SK-N-SH (cell line): ENCODE results near the gene GRM8. TPM values are rescaled to one million over a fixed set of nuclear protein-coding genes. Genes with fewer than 3 reads are reported as not detected.

Experiments used
- CTCF ChIA-PET: fragments of 300-600, 350-600 bp; formaldehyde crosslinking; extraction: SDS; loops from one replicate; lab custom pipeline; 2021; lab: Yijun Ruan, JAX
- POLR2A ChIA-PET: fragments of 350-600 bp; sonication (Branson Sonifier 250); formaldehyde crosslinking; extraction: SDS; loops from one replicate; lab custom pipeline; 2020; ENCODE audit warnings: antibody characterized with exemption, inconsistent platforms; lab: Yijun Ruan, JAX
- DNase-seq: peaks from one replicate; pipeline ENCODE4 v3.0.0; 2012
- H2AFZ ChIP-seq: fragments of 200-600 bp; sonication (generic); 2 replicates; pipeline ENCODE4 v1.8.1; 2016; ENCODE audit warnings: antibody characterized with exemption, mild to moderate bottlenecking, low read depth
- H3F3A ChIP-seq: fragments of 200-600 bp; sonication (generic); replicated peaks from 2 replicates; pipeline ENCODE3; 2016; ENCODE audit warnings: antibody characterized with exemption, mild to moderate bottlenecking; ENCODE audit not compliant: insufficient read depth
- H3K27ac ChIP-seq, 2 experiments: fragments of 200-500 bp in 1 of 2; fragments of 200-600 bp in 1 of 2; sonication (Bioruptor generic) in 1 of 2; sonication (generic), shearing (Covaris generic) in 1 of 2; 2 replicates each; pipeline versions ENCODE4 v1.5.1 to v1.6.1; 2014 to 2016; ENCODE audit warnings: low read depth in 2 of 2, inconsistent platforms in 1 of 2, low read length in 1 of 2, mild to moderate bottlenecking in 1 of 2, mixed read lengths in 1 of 2
- H3K27me3 ChIP-seq: fragments of 200-600 bp; sonication (generic), shearing (Covaris generic); 2 replicates; pipeline ENCODE4 v1.6.1; 2016; ENCODE audit warnings: mixed run types; ENCODE audit not compliant: insufficient read depth
- H3K36me3 ChIP-seq, 2 experiments: fragments of 200-500 bp in 1 of 2; fragments of 200-600 bp in 1 of 2; sonication (Bioruptor generic) in 1 of 2; sonication (generic) in 1 of 2; replicated peaks in 1 of 2; 2 replicates each; pipeline versions ENCODE3 to v1.5.1; 2014 to 2016; ENCODE audit warnings: low read length in 1 of 2, mild to moderate bottlenecking in 1 of 2; ENCODE audit not compliant: insufficient read depth in 2 of 2, control insufficient read depth in 1 of 2
- H3K4me1 ChIP-seq, 2 experiments: fragments of 200-500 bp in 1 of 2; fragments of 200-600 bp in 1 of 2; sonication (Bioruptor generic) in 1 of 2; sonication (generic), shearing (Covaris generic) in 1 of 2; 2 replicates each; pipeline versions ENCODE4 v1.5.1 to v1.6.1; 2014 to 2016; ENCODE audit warnings: low read depth in 1 of 2, low read length in 1 of 2, mixed run types in 1 of 2; ENCODE audit not compliant: insufficient read depth in 2 of 2, control insufficient read depth in 1 of 2
- H3K4me2 ChIP-seq: fragments of 200-600 bp; sonication (generic), shearing (Covaris generic); 2 replicates; pipeline ENCODE4 v1.6.1; 2017; ENCODE audit warnings: mixed run types
- H3K4me3 ChIP-seq, 2 experiments: fragments of 200-500 bp in 1 of 2; fragments of 200-600 bp in 1 of 2; sonication (Bioruptor generic) in 1 of 2; sonication (generic), shearing (Covaris generic) in 1 of 2; 2 replicates each; pipeline versions ENCODE4 v1.5.1 to v1.8.1; 2014 to 2016; ENCODE audit warnings: low read depth in 2 of 2, inconsistent platforms in 1 of 2, low read length in 1 of 2, mild to moderate bottlenecking in 1 of 2, mixed read lengths in 1 of 2, moderate library complexity in 1 of 2
- H3K79me2 ChIP-seq: fragments of 200-600 bp; sonication (generic); 2 replicates; pipeline ENCODE4 v1.8.1; 2017; ENCODE audit warnings: mild to moderate bottlenecking; ENCODE audit not compliant: insufficient read depth
- H3K9ac ChIP-seq: fragments of 200-600 bp; sonication (generic); 2 replicates; pipeline ENCODE4 v1.6.1; 2017; ENCODE audit warnings: mixed run types
- H3K9me2 ChIP-seq: fragments of 200-600 bp; sonication (generic); 2 replicates; pipeline ENCODE4 v1.6.1; 2017; ENCODE audit warnings: mixed run types
- H3K9me3 ChIP-seq: fragments of 200-600 bp; sonication (generic); 2 replicates; pipeline ENCODE4 v1.6.1; 2017; ENCODE audit warnings: mixed run types, mild to moderate bottlenecking, moderate library complexity
- H4K20me1 ChIP-seq: fragments of 200-600 bp; sonication (generic); 2 replicates; pipeline ENCODE4 v1.6.1; 2017; ENCODE audit warnings: mild to moderate bottlenecking, mixed run types; ENCODE audit not compliant: insufficient read depth
- CHD2 ChIP-seq: fragments of 150-350 bp; IDR thresholded peaks from 2 replicates; pipeline ENCODE4 v1.6.1; 2018; ENCODE audit warnings: low read length; ENCODE audit not compliant: partially characterized antibody
- ELF1 ChIP-seq: IDR thresholded peaks from 2 replicates; pipeline ENCODE4 v1.4.0; 2012
- EZH2phosphoT487 ChIP-seq: fragments of 200-600 bp; sonication (generic); IDR thresholded peaks from 2 replicates; pipeline ENCODE4 v1.6.1; 2017; ENCODE audit warnings: low read depth, mixed run types, mild to moderate bottlenecking, antibody characterized with exemption, moderate library complexity, borderline replicate concordance
- FOXJ3 ChIP-seq: sonication (generic); formaldehyde crosslinking; IDR thresholded peaks from 2 replicates; pipeline ENCODE4 v1.5.1; 2020; ENCODE audit warnings: mild to moderate bottlenecking, missing genetic modification reagents
- FOXM1 ChIP-seq: IDR thresholded peaks from 2 replicates; pipeline ENCODE4 v1.4.0; 2012; ENCODE audit warnings: low read depth, mild to moderate bottlenecking
- GATA2 ChIP-seq: sonication (generic); formaldehyde crosslinking; IDR thresholded peaks from 2 replicates; pipeline ENCODE4 v1.5.0; 2020; ENCODE audit warnings: mild to moderate bottlenecking, missing genetic modification reagents
- IRF3 ChIP-seq: fragments of 150-350 bp; IDR thresholded peaks from 2 replicates; pipeline ENCODE4 v1.6.1; 2016; ENCODE audit warnings: mild to moderate bottlenecking, low read depth, low read length
- MEF2A ChIP-seq: IDR thresholded peaks from 2 replicates; pipeline ENCODE4 v1.4.0; 2012; ENCODE audit warnings: low read depth, borderline replicate concordance
- NFIC ChIP-seq: IDR thresholded peaks from 2 replicates; pipeline ENCODE4 v1.4.0; 2012; ENCODE audit warnings: borderline replicate concordance
- PBX3 ChIP-seq: IDR thresholded peaks from 2 replicates; pipeline ENCODE4; 2012
- REST ChIP-seq: IDR thresholded peaks from 2 replicates; pipeline ENCODE4 v1.6.1; 2012; ENCODE audit warnings: mild to moderate bottlenecking, low read depth, low read length, moderate library complexity
- RFX5 ChIP-seq: IDR thresholded peaks from 2 replicates; pipeline ENCODE4 v1.6.1; 2012; ENCODE audit warnings: mild to moderate bottlenecking, improper control_type of control experiment, low read length
- RXRA ChIP-seq: IDR thresholded peaks from 2 replicates; pipeline ENCODE4 v1.4.0; 2012; ENCODE audit warnings: low read depth, mild to moderate bottlenecking, borderline replicate concordance
- SMC3 ChIP-seq: IDR thresholded peaks from 2 replicates; pipeline ENCODE4 v1.6.1; 2012; ENCODE audit warnings: low read depth, low read length, improper control_type of control experiment
- TEAD4 ChIP-seq: IDR thresholded peaks from 2 replicates; pipeline ENCODE4 v1.4.0; 2012; ENCODE audit warnings: mild to moderate bottlenecking, borderline replicate concordance; ENCODE audit not compliant: insufficient read depth
- USF1 ChIP-seq: IDR thresholded peaks from 2 replicates; pipeline ENCODE4 v1.4.0; 2012; ENCODE audit warnings: low read depth, borderline replicate concordance
- YY1 ChIP-seq: IDR thresholded peaks from 2 replicates; pipeline ENCODE4 v1.4.0; 2012; ENCODE audit warnings: low read depth, mild to moderate bottlenecking
- WGBS: methylation state at CpG from one replicate; pipeline ENCODE4 v1.1.6; 2017; ENCODE audit warnings: low lambda C conversion rate; 5-methylcytosine and 5-hydroxymethylcytosine counted together
- polyA plus RNA-seq, 3 experiments: library from polyadenylated mRNA; depleted of rRNA; stranded (reverse); fragments of >200 nt; gene quantifications; 2 replicates each; pipeline ENCODE4 v1.2.3, GENCODE V29; 2012

The GRM8 gene
- polyA plus RNA-seq, 1 of the 3 experiments (the other 2 are of a cell fraction) = 0.10 TPM

GRCh38 chr7:126524967-126525366, 727.8 kb downstream of the GRM8 start:
- Histone ChIP-seq H3K27ac (no peak overlapping the region), H3K4me3 (no peak overlapping the region), H4K20me1 (no peaks in the 10 kb centered on the region), H3F3A (peaks cover 5% of the 10 kb centered on the region), H3K9me2 (no peaks in the 10 kb centered on the region), H3K9me3 (no peaks in the 10 kb centered on the region), H3K79me2 (no peaks in the 10 kb centered on the region), H3K36me3 (no peaks in the 10 kb centered on the region), H3K27me3 (no peaks in the 10 kb centered on the region), H3K9ac (no peak overlapping the region), H2AFZ (no peak overlapping the region), H3K4me1 (peaks cover 0 to 6% of the 10 kb centered on the region in 2 experiments; a peak in 3 of 4 replicates), H3K4me2 (no peak overlapping the region)
- TF ChIP-seq RFX5 (no peak), GATA2 (CRISPR knock-in tag) (no peak), PBX3 (no peak), NFIC (no peak), MEF2A (no peak), CHD2 (no peak), IRF3 (no peak), FOXJ3 (CRISPR knock-in tag) (no peak), YY1 (no peak), REST (no peak), USF1 (no peak)
- DNase-seq = no peak
- CTCF ChIA-PET = no interaction called here
- WGBS = 20% methylated on average over 1 of the region's 1 CpG
- POLR2A ChIA-PET = no interaction called here

- Histone ChIP-seq H3K36me3 (no peaks in the 10 kb centered on the region), H3K79me2 (no peaks in the 10 kb centered on the region), H3K9me2 (no peaks in the 10 kb centered on the region), H3K9ac (no peak overlapping the region), H3K27ac (no peak overlapping the region), H3K4me3 (no peak overlapping the region), H3K9me3 (no peaks in the 10 kb centered on the region), H2AFZ (no peak overlapping the region), H4K20me1 (no peaks in the 10 kb centered on the region), H3K4me1 (no peaks in the 10 kb centered on the region), H3F3A (no peaks in the 10 kb centered on the region), H3K27me3 (no peaks in the 10 kb centered on the region), H3K4me2 (no peak overlapping the region)
- 9% methylated on average over 2 of the region's 2 CpGs for WGBS
- DNase-seq = no peak
- CTCF ChIA-PET = no interaction called here
- TF ChIP-seq SMC3 (no peak), EZH2phosphoT487 (no peak), FOXM1 (no peak), RXRA (no peak), ELF1 (no peak), PBX3 (no peak), TEAD4 (no peak)
- POLR2A ChIA-PET = no interaction called here
Observed at GRCh38 chr7:126511046-126511445, 741.7 kb downstream of the GRM8 start.
